ENCODE data around the gene HARS2.
"Not testable (repeated sequence)": the region's sequence is repeated elsewhere in the genome, so short reads cannot be mapped to it uniquely, and the experiment has no call there.

Gene HARS2

DNA sequence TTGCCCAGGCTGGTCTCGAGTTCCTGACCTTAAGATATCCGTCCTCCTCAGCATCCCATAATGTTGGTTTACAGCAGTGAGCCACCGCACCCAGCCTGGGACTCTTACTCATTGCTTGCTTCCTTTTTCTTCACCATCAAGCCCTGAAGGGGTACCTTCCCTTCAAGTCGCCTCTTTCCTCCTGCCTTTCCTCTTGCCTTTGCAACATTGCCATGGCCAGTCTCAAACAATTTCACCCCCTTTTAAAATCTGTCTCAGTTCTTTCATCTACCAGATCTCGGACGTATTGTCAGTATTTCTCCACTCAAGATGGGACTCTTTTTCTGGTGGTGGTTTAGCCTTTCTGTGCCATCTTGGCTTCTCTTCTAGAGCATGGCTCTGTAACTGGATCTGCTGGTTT lies 29.5 kb downstream of the HARS2 start:
- not testable (repeated sequence) for H3K36me3 Mint-ChIP-seq (ENCODE audit: low read depth); H3K4me3 Mint-ChIP-seq; H3K9me3 Mint-ChIP-seq; H3K27ac Mint-ChIP-seq
- H3K4me1 Mint-ChIP-seq (ENCODE audit: low read depth): peaks cover 11% of the 10 kb centered on the region
- peaks cover 11% of the 10 kb centered on the region for H3K27me3 Mint-ChIP-seq (ENCODE audit: low read depth)

DNA sequence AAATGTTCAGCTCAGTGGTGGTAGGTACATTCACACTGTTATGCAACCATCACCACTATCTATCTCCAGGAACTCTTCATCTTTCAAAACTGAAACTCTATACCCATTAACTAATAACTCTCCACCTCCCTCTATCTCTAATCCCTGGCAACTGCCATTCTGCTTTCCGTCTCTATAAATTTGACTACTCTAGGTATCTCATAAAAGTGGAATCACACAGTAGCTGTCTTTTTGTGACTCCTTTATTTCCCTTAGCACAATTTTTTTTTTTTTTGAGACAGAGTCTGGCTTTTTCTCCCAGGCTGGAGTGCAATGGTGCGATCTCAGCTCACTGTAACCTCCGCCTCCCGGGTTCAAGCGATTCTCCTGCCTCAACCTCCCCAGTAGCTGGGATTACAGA lies 30.1 kb downstream of the HARS2 start:
- H3K9me3 Mint-ChIP-seq; H3K27ac Mint-ChIP-seq; H3K4me3 Mint-ChIP-seq; H3K36me3 Mint-ChIP-seq (ENCODE audit: low read depth): not testable (repeated sequence)
- Mint-ChIP-seq H3K4me1 (ENCODE audit: low read depth) (peaks cover 17% of the 10 kb centered on the region), H3K27me3 (ENCODE audit: low read depth) (peaks cover 11% of the 10 kb centered on the region)

DNA sequence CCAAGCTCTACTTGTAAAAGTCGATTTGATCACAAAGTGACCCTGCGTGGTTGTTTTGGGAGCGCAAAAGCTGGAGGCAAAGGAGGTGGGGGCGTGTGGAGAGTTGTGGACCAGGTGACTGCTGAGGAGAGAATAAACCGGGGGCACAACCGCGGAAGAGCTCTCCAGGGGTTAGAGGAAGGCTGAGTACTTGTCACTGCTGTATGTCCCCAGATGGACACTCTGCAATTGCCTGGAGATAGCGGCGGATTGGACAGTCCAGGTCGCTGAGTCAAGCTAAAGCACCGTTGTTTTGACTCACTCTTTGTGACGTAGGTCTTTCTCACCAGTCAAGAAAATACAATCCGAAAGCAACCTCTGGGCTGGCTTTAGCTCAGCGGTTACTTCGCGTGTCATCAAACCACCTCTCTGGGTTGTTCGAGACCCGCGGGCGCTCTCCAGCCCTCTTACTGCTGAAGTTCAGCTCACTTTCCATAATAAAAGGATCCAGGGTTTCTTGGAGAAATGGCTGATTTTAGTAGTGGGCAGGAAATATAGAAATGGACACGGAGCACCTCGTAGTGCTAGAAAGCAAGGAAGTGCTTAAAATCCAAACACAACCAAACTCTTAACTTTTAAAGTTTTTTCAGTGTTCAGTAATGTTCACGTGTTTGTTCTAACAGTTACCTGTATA lies 34.7 kb downstream of the HARS2 start:
- no peaks in the 10 kb centered on the region for H3K9me3 Mint-ChIP-seq
- H3K27ac Mint-ChIP-seq: peak overlapping the region; percentile 87
- peaks cover 10% of the 10 kb centered on the region for H3K27me3 Mint-ChIP-seq (ENCODE audit: low read depth)
- H3K4me3 Mint-ChIP-seq: peak overlapping the region; percentile 81
- H3K4me1 Mint-ChIP-seq (ENCODE audit: low read depth): peaks cover 11% of the 10 kb centered on the region
- peaks cover 2% of the 10 kb centered on the region for H3K36me3 Mint-ChIP-seq (ENCODE audit: low read depth)

DNA sequence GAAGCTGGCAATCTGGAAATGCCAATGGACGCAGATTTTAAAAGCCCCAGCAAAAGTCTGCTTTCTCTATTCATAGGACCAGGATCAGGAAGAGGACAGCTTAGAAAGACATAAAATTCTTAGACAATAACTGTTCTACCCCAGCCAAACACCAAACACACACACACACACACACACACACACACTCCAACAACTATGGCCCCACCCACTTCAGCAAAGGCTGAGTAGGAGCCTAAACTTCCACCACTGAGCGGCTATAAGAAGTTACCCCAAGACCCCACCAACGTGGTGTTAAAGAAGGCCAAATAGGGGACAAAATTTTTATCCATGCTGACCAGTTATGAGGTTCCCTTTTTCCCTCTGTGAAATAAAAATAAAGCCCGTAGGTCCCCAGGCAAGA lies 41.8 kb downstream of the HARS2 start:
- Mint-ChIP-seq H3K27me3 (ENCODE audit: low read depth) (peaks cover 6% of the 10 kb centered on the region), H3K27ac (no peak overlapping the region), H3K36me3 (ENCODE audit: low read depth) (no peaks in the 10 kb centered on the region), H3K4me3 (no peak overlapping the region), H3K9me3 (peaks cover 27% of the 10 kb centered on the region), H3K4me1 (ENCODE audit: low read depth) (no peaks in the 10 kb centered on the region)

DNA sequence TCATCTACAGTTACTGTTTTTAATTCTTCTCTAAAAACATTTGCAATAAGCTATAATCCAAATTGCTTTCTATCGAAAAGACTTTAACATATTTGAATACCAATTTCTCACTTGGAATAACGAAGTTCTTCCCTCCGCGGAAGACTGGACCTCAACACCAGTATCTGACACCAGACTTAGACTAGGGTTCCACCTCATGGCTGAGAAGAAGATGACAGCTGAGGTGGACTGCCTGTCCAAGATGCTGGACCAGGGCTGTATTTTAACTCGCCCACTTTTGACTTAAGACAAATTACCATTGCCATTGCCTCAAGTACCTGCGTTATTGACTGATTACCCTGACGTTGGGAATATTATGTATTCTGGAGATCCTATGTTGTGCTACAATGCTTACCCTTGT lies 43.1 kb downstream of the HARS2 start:
- no peak overlapping the region for H3K27ac Mint-ChIP-seq
- H3K9me3 Mint-ChIP-seq: peaks cover 27% of the 10 kb centered on the region

DNA sequence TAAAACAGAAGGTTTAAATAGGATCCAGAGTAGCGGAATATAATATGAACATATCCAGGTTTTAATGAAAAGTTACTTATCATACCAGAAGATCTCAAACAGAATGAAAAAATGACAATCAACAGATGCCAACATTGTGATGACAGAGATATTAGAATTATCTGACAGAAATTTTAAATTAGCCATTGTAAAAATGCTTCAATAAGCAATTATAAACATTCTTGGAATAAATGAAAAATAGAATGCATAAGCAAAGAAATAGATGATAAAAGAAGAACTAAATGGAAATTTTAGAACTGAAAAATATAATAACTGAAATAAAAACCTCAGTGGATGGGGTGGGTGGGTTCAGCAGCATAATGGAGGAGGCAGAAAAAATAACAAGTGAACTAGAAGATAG lies 46.2 kb downstream of the HARS2 start:
- no peaks in the 10 kb centered on the region for H3K4me1 Mint-ChIP-seq (ENCODE audit: low read depth)
- no peak overlapping the region for H3K4me3 Mint-ChIP-seq
- H3K27me3 Mint-ChIP-seq (ENCODE audit: low read depth): peaks cover 6% of the 10 kb centered on the region
- no peak overlapping the region for H3K27ac Mint-ChIP-seq
- peaks cover 34% of the 10 kb centered on the region for H3K9me3 Mint-ChIP-seq
- no peaks in the 10 kb centered on the region for H3K36me3 Mint-ChIP-seq (ENCODE audit: low read depth)

More for the DNA sequence above, 43.1 kb downstream of the HARS2 start:
- H3K4me3 Mint-ChIP-seq: no peak overlapping the region
- H3K27me3 Mint-ChIP-seq (ENCODE audit: low read depth): peaks cover 6% of the 10 kb centered on the region
- H3K4me1 Mint-ChIP-seq (ENCODE audit: low read depth): no peaks in the 10 kb centered on the region
- no peaks in the 10 kb centered on the region for H3K36me3 Mint-ChIP-seq (ENCODE audit: low read depth)

DNA sequence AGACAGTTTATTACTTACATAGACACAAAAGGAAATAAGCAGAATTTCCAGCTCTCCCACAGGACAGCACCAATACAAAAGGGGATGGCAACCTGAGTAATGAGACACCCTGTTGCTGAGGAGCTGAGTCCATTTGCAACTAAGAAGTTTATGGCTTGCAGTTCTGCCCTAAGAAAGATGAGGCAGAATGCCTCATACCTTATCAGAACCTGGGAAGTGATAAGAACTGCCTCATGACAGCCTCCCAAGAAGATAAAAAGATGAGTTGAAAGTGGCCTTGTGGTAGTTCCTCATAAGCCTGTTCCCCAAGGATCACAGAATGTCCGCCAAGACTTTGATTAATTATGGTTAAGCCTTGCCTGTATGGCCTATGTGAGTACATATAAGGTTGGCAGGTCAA lies 50.7 kb downstream of the HARS2 start:
- Mint-ChIP-seq H3K27ac (no peak overlapping the region), H3K4me3 (no peak overlapping the region), H3K9me3 (peaks cover 26% of the 10 kb centered on the region), H3K4me1 (ENCODE audit: low read depth) (no peaks in the 10 kb centered on the region), H3K36me3 (ENCODE audit: low read depth) (no peaks in the 10 kb centered on the region), H3K27me3 (ENCODE audit: low read depth) (no peaks in the 10 kb centered on the region)
